ENCODE results near the gene KIAA0232. TPM values are rescaled to one million over a fixed set of nuclear protein-coding genes. Genes with fewer than 3 reads are reported as not detected.

The KIAA0232 gene
- total and polyA plus RNA-seq, 9 of the 15 experiments (the other 6 are each of a cell fraction or from before 2014, with no cell fraction given): 3.5 to 17.4 (median 13.0) TPM

- peak; percentile 91 for TF ChIP-seq ETV1 (tag; conservative IDR thresholded peaks at IDR 0.05; ENCODE audit: low read depth)
- TF ChIP-seq ZNF764 (CRISPR knock-in tag; IDR thresholded peaks at IDR 0.05; ENCODE audit: low read depth): no peak
- no peak for TF ChIP-seq PHF20 (IDR thresholded peaks at IDR 0.05; ENCODE audit: partially characterized antibody)
- peak; percentile 59; the same call in 1 of the 2 replicates for TF ChIP-seq KHSRP (IDR thresholded peaks at IDR 0.05)
- TF ChIP-seq ZNF175 (CRISPR knock-in tag; IDR thresholded peaks at IDR 0.05; ENCODE audit: low read depth): peak; percentile 89
- TF ChIP-seq HMG20B (CRISPR knock-in tag; IDR thresholded peaks at IDR 0.05): no peak
- TF ChIP-seq RCOR1 (IDR thresholded peaks at IDR 0.05; ENCODE audit: borderline replicate concordance in 1 of 2, low read depth in 2 of 2, low read length in 2 of 2): peak in 1 of 2 experiments; percentile 77; a peak in 2 of 4 replicates
- TF ChIP-seq ZNF41 (CRISPR knock-in tag; conservative IDR thresholded peaks at IDR 0.05): no peak
- peak; percentile 59; the same call in 1 of the 2 replicates for TF ChIP-seq HMBOX1 (IDR thresholded peaks at IDR 0.05)
- no peak for TF ChIP-seq RHOXF2B (CRISPR knock-in tag; conservative IDR thresholded peaks at IDR 0.05)
- TF ChIP-seq CTCF (IDR thresholded peaks at IDR 0.05 in 2 of 3, conservative IDR thresholded peaks at IDR 0.05 in 1 of 3; ENCODE audit: insufficient read depth in 2 of 3, low read depth in 1 of 3, low read length in 3 of 3): no peak
- no peak for TF ChIP-seq ZNF511 (CRISPR knock-in tag; IDR thresholded peaks at IDR 0.05)
- TF ChIP-seq TARDBP (IDR thresholded peaks at IDR 0.05): no peak
- no peak for TF ChIP-seq ZBTB40 (IDR thresholded peaks at IDR 0.05)
- TF ChIP-seq ZBTB40 (CRISPR knock-in tag; IDR thresholded peaks at IDR 0.05): no peak
- no peak for TF ChIP-seq ZNF668 (CRISPR knock-in tag; IDR thresholded peaks at IDR 0.05)
- TF ChIP-seq MTA2 (IDR thresholded peaks at IDR 0.05; ENCODE audit: low read depth): peak; percentile 86
These were observed 44.4 kb downstream of the KIAA0232 start (continued) for GRCh38 chr4:6826781-6827508.

Data from K562 (cell line).